Kidney epithelial cell (primary cell): ENCODE measurements around the gene HPDL. TPM values are rescaled to one million over a fixed set of nuclear protein-coding genes. Genes with fewer than 3 reads are reported as not detected.

ENCODE experiments used
- DNase-seq: peaks from one replicate; pipeline ENCODE4 v3.0.0-alpha.2; 2010; ENCODE audit warnings: low read depth
- H3K27me3 ChIP-seq: 2 replicates; pipeline ENCODE4 v1.6.0; 2011; ENCODE audit warnings: low read length; ENCODE audit not compliant: control insufficient read depth, insufficient read depth
- H3K36me3 ChIP-seq: 2 replicates; pipeline ENCODE4 v1.5.1; 2011; ENCODE audit warnings: low read length; ENCODE audit not compliant: control insufficient read depth, insufficient read depth
- H3K4me3 ChIP-seq: 2 replicates; pipeline ENCODE4 v1.5.1; 2011; ENCODE audit warnings: low read depth, mild to moderate bottlenecking, control low read depth, low read length
- CTCF ChIP-seq: IDR thresholded peaks from 2 replicates; pipeline ENCODE4 v1.5.1; 2011; ENCODE audit warnings: mild to moderate bottlenecking, moderate library complexity, low read length, control low read depth, inconsistent platforms; ENCODE audit not compliant: insufficient read depth, poor library complexity, severe bottlenecking
- total RNA-seq: library from RNA; depleted of rRNA; stranded (reverse); fragments of >200 nt; gene quantifications from 2 replicates; pipeline ENCODE4 v1.2.3, GENCODE V29; 2015

Gene HPDL
- total RNA-seq, 1 donor from 2014 or later = 0.58 TPM

- Histone ChIP-seq H3K4me3 (no peak overlapping the region), H3K36me3 (no peaks in the 10 kb centered on the region), H3K27me3 (peaks cover 9% of the 10 kb centered on the region)
- no peak for TF ChIP-seq CTCF
- DNase-seq = no peak
These were observed 2.0 kb downstream of the HPDL start for GRCh38 chr1:45328680-45329079.

DNA sequence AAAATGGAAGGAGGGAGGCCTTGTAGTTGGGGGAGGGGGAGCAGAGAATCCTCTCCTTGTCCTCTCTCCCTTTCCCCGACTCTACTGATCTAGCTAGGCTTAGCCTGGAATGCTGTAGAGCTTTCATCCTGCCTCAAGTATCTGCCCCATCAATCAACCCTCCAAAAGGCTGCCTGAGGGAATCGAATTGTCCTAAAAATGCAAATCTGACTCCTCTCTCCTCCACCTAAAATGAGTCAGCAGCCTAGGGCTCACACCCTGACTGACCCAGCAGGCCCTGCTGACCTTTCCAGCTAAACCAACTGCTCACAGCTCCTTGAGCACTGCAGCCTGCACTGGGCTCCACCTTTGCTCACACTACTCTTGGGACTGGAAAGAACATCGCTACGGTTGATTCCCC is 2.8 kb downstream of the HPDL start:
- peaks cover 9% of the 10 kb centered on the region for H3K27me3 ChIP-seq
- no peak for TF ChIP-seq CTCF
- no peak overlapping the region for H3K4me3 ChIP-seq
- no peak for DNase-seq
- H3K36me3 ChIP-seq = no peaks in the 10 kb centered on the region

DNA sequence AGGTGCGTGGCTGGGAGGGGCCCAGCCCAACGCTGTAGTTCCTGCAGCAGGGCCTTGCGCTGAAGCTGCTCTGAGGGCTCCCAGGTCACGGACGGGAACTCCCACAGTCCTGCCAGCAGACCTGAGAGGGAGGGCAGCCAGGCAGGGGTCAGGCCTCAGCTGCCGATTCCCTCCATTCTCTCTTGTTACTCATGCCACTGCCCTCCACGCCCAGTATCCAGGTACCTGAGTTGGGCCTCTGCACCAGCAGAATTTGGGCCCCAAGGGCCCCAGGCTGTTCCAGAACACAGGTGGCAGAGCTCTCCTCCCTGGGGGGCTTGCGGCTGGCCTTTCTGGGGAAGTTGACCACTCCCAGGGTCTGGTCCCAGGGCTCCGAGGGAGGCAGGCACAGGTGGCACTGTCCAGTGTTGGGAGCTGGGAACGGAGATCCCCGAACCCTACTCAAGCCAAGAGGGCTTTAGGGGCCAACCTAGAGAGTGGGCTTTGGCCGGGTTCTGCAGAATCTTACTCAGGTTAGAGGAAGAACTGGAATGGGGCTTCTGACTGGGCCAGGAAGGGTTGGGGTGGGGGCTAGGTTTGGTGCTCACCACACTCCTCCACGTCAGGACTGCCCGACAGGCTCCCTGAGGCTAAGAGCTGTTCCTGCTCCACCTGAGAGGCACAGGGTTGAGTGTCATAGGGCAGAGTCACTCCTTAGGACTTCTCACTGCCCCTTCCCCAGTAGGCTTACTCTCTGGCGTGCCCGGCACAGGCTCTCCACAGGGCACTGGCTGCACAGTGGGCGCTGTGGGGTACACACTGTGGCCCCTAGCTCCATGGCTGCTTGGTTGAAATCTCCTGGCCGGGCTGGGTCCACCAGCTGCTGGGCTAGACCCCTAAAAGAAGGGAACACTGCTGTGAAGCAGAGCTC is 5.0 kb downstream of the HPDL start:
- H3K4me3 ChIP-seq = no peak overlapping the region
- H3K36me3 ChIP-seq = no peaks in the 10 kb centered on the region
- peaks cover 9% of the 10 kb centered on the region for H3K27me3 ChIP-seq
- TF ChIP-seq CTCF = no peak
- no peak for DNase-seq

GRCh38 chr1:45332346-45332720 is 5.6 kb downstream of the HPDL start:
- no peak for TF ChIP-seq CTCF
- Histone ChIP-seq H3K36me3 (no peaks in the 10 kb centered on the region), H3K27me3 (peaks cover 3% of the 10 kb centered on the region), H3K4me3 (no peak overlapping the region)
- DNase-seq = no peak

- no peak for TF ChIP-seq CTCF
- no peak overlapping the region for H3K4me3 ChIP-seq
- no peaks in the 10 kb centered on the region for H3K27me3 ChIP-seq
- no peaks in the 10 kb centered on the region for H3K36me3 ChIP-seq
- DNase-seq = no peak
These were observed 7.9 kb downstream of the HPDL start for GRCh38 chr1:45334308-45335245.
